M059J (cell line): ENCODE data around the gene CCL7. TPM values are rescaled to one million over a fixed set of nuclear protein-coding genes. Genes with fewer than 3 reads are reported as not detected.

Experiments used
- DNase-seq: peaks from one replicate; pipeline ENCODE4 v3.0.0-alpha.2; 2012; ENCODE audit warnings: low read depth
- total RNA-seq: library from RNA; depleted of rRNA; stranded (reverse); fragments of >200 nt; shearing (Covaris generic); gene quantifications from 2 replicates; pipeline ENCODE4 v1.2.3, GENCODE V29; 2014

Gene CCL7
- total RNA-seq, 1 experiment from 2014 or later: 0.17 TPM

- DNase-seq: no peak
These were observed 23.1 kb upstream of the CCL7 start for GRCh38 chr17:34246881-34247280.

- peak; percentile 81 for DNase-seq
These were observed 21.5 kb upstream of the CCL7 start for GRCh38 chr17:34248511-34249024.

- no peak for DNase-seq
These were observed 21.0 kb upstream of the CCL7 start for GRCh38 chr17:34249061-34249460.

- no peak for DNase-seq
These were observed 20.5 kb upstream of the CCL7 start for GRCh38 chr17:34249478-34249877.

GRCh38 chr17:34251186-34251585, 18.8 kb upstream of the CCL7 start:
- DNase-seq: no peak

- no peak for DNase-seq
These were observed 18.0 kb upstream of the CCL7 start for GRCh38 chr17:34252095-34252443.

- peak; percentile 94 for DNase-seq
These were observed 17.4 kb upstream of the CCL7 start for GRCh38 chr17:34252444-34253138.

GRCh38 chr17:34253139-34253525, 16.9 kb upstream of the CCL7 start:
- no peak for DNase-seq

- peak; percentile 79 for DNase-seq
These were observed 15.9 kb upstream of the CCL7 start for GRCh38 chr17:34254146-34254545.

- DNase-seq: peak; percentile 90
These were observed 15.2 kb upstream of the CCL7 start, which contains the start of gene CCL2 for GRCh38 chr17:34254651-34255380. Gene CCL2 (plus strand): TSS chr17:34255285. CDS start chr17:34255350, 65 bp downstream.

- no peak for DNase-seq
These were observed 14.7 kb upstream of the CCL7 start for GRCh38 chr17:34255381-34255732.

GRCh38 chr17:34255841-34256240, 14.2 kb upstream of the CCL7 start:
- no peak for DNase-seq

GRCh38 chr17:34257299-34257985, 12.6 kb upstream of the CCL7 start:
- no peak for DNase-seq

GRCh38 chr17:34257986-34258326, 12.1 kb upstream of the CCL7 start:
- DNase-seq: no peak

GRCh38 chr17:34259146-34259545, 10.9 kb upstream of the CCL7 start:
- peak; percentile 59 for DNase-seq

- no peak for DNase-seq
These were observed 9.2 kb upstream of the CCL7 start for GRCh38 chr17:34260861-34261260.

GRCh38 chr17:34261568-34262337, 8.3 kb upstream of the CCL7 start:
- no peak for DNase-seq

- DNase-seq: no peak
These were observed 4.3 kb upstream of the CCL7 start for GRCh38 chr17:34265711-34266110.

- peak; percentile 85 for DNase-seq
These were observed 5.9 kb downstream of the CCL7 start for GRCh38 chr17:34275881-34276280.

- no peak for DNase-seq
These were observed 6.8 kb downstream of the CCL7 start for GRCh38 chr17:34276826-34277225.

GRCh38 chr17:34283571-34283970, 13.6 kb downstream of the CCL7 start:
- no peak for DNase-seq

- DNase-seq: no peak
These were observed 15.3 kb downstream of the CCL7 start, which contains the start of gene CCL11 for GRCh38 chr17:34285286-34285792. Gene CCL11 (plus strand): TSS chr17:34285742. CDS start chr17:34285809, 67 bp downstream.
